ENCODE data around the gene SYF2. TPM values are rescaled to one million over a fixed set of nuclear protein-coding genes. Genes with fewer than 3 reads are reported as not detected.
"Not testable (repeated sequence)": the region's sequence is repeated elsewhere in the genome, so short reads cannot be mapped to it uniquely, and the experiment has no call there.

The SYF2 gene
- total RNA-seq = 10 to 100 TPM; 53.4 to 53.5 TPM

GRCh38 chr1:25232027-25232865 is at the start of gene SYF2:
Gene SYF2, minus strand, starts transcription at chr1:25232502. Its CDS starts 35 bp downstream, at chr1:25232467.
- Mint-ChIP-seq H3K36me3 (ENCODE audit: low read depth) (peaks cover 33% of the 10 kb centered on the region), H3K27ac (no peak within 1 kb of the TSS), H3K4me3 (no peak within 1 kb of the TSS), H3K4me1 (peaks cover 37% of the 10 kb centered on the region), H3K9me3 (no peaks in the 10 kb centered on the region), H3K27me3 (no peaks in the 10 kb centered on the region)
- DNase-seq = peak; percentile 90
- ChIA-PET CTCF (interaction anchor here (0.8 to 1.5 kb wide), 9 partner anchors 8 to 590 kb away, joined by 3 to 6 read pairs (median 3); partner anchors contain the start of gene RSRP1), POLR2A (interaction anchor here (0.7 to 3.9 kb wide), 34 partner anchors 8 to 1273 kb away, joined by 3 to 157 read pairs (median 4); partner anchors contain the start of genes LDLRAP1, MACO1, MTFR1L and PNRC2)

DNA sequence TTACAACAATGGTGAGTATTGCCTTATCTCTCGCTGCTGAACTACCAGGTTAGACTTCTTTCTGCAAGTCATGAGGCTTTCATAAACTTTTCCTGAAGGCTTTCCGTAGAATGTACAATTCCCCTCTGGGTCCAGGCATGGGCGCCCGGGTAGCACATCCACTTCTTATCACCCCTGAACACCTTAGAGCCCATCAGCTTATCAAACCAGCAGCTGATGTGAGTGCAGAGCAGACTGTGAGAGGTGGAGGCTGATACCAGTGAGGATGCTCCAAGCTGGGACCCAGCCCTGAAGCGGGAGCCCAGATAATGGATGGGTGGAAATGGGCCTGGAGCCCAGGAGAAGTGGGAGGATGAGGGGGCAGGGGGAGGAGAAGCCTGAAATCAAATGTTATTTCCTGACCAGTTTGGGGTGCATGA is 47.4 kb upstream of the SYF2 start:
- H3K27ac Mint-ChIP-seq; H3K4me3 Mint-ChIP-seq; DNase-seq; H3K27me3 Mint-ChIP-seq; H3K4me1 Mint-ChIP-seq; H3K9me3 Mint-ChIP-seq; CTCF ChIA-PET; POLR2A ChIA-PET; H3K36me3 Mint-ChIP-seq (ENCODE audit: low read depth): not testable (repeated sequence)

DNA sequence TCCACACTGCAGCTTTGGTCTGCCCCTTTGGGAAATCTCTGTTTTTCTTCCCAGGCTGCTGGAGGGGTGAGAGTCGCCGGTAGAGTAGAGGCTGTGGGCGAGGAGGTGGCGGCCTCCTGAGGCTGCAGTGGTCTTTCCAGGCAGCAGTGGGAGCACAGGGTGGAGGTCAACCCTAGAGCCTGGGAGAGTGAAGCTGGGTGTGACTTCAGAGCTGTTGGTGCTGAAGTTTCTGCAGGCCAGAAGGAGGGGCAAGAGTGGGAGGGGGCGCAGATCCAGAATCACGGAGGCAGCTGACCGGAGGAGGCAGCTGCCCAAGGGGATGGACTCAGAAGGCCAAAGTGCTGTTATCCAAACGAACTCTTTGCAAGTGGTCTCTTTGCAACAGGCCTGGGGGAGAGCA is 46.5 kb upstream of the SYF2 start:
- H3K4me3 Mint-ChIP-seq; H3K4me1 Mint-ChIP-seq; CTCF ChIA-PET; H3K36me3 Mint-ChIP-seq (ENCODE audit: low read depth); H3K27ac Mint-ChIP-seq; H3K9me3 Mint-ChIP-seq; DNase-seq; H3K27me3 Mint-ChIP-seq: not testable (repeated sequence)
- POLR2A ChIA-PET = interaction anchor here (1.0 kb wide), 1 partner anchor 31 kb away, joined by 3 read pairs; the partner anchor contains the start of gene RSRP1

DNA sequence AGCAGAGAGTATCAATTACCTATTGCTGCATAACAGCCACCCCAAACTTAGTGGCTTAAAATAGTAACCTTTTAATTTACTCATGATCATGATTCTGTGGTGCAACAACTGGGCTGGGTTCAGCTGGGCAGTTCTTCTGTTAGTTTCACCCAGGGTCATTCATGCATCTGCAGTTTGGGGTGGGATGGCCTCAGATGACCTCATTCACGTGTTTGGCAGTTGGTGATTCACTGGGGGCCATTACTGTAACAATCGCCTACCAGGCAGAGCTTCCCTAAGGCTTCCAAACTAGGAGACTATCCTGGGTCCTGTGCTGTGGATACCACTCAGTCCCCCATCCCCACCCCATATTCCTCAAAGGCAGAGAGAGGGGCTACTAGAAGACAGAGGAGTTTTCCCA is 46.1 kb upstream of the SYF2 start:
- H3K4me1 Mint-ChIP-seq; H3K27ac Mint-ChIP-seq; H3K9me3 Mint-ChIP-seq; H3K36me3 Mint-ChIP-seq (ENCODE audit: low read depth); H3K4me3 Mint-ChIP-seq; DNase-seq; H3K27me3 Mint-ChIP-seq; CTCF ChIA-PET: not testable (repeated sequence)
- POLR2A ChIA-PET = interaction anchor here (1.0 kb wide), 1 partner anchor 31 kb away, joined by 3 read pairs; the partner anchor contains the start of gene RSRP1

DNA sequence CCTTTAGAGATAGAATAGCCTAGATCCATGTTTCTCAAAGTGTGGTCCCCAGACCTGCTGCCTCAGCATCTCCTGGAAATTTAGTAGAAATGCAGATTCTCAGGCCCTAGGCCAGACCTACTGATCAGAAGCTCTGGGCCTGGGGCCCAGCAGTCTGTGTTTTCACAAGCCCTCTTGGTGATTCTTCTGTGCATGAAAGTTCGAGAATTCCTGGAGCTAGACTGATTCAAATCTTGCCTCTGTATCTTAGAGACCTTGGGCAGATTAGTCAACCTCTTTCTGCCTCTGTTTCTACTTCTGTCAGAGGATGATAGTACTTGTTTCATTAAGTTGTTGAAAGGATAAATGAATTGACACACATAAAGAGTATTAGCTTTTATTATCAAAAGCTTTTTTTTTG is 45.0 kb upstream of the SYF2 start:
- POLR2A ChIA-PET; H3K36me3 Mint-ChIP-seq (ENCODE audit: low read depth); H3K27me3 Mint-ChIP-seq; H3K9me3 Mint-ChIP-seq; DNase-seq; H3K4me1 Mint-ChIP-seq; H3K27ac Mint-ChIP-seq; H3K4me3 Mint-ChIP-seq; CTCF ChIA-PET: not testable (repeated sequence)

DNA sequence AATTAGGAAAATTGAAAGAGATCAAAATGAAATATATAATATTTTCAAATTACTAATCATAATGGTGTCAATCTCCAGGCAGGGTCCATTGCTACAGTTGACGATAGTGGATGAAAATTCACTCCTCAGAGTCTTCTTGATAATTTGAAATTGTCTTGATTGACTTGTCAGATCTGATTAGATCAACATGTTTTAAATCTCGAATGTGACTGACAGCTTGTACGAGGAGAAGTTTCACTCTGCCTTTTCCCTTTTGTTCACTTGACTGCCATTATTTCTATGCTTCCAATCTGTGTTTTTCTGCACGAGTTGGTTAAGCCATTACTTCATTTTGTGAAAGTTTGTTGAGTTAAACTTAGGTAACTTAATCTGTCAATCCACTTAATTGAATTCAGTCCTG is 43.3 kb upstream of the SYF2 start:
- DNase-seq; H3K36me3 Mint-ChIP-seq (ENCODE audit: low read depth); H3K4me3 Mint-ChIP-seq; CTCF ChIA-PET; H3K4me1 Mint-ChIP-seq; H3K27me3 Mint-ChIP-seq; H3K9me3 Mint-ChIP-seq; H3K27ac Mint-ChIP-seq; POLR2A ChIA-PET: not testable (repeated sequence)

- DNase-seq; H3K36me3 Mint-ChIP-seq (ENCODE audit: low read depth); POLR2A ChIA-PET; CTCF ChIA-PET; H3K27ac Mint-ChIP-seq; H3K27me3 Mint-ChIP-seq; H3K4me1 Mint-ChIP-seq; H3K4me3 Mint-ChIP-seq; H3K9me3 Mint-ChIP-seq: not testable (repeated sequence)
These were observed 39.9 kb upstream of the SYF2 start, which contains the start of gene RHD for GRCh38 chr1:25272238-25272637. Gene RHD, plus strand, starts transcription at chr1:25272509. Its CDS starts 39 bp downstream, at chr1:25272548.

DNA sequence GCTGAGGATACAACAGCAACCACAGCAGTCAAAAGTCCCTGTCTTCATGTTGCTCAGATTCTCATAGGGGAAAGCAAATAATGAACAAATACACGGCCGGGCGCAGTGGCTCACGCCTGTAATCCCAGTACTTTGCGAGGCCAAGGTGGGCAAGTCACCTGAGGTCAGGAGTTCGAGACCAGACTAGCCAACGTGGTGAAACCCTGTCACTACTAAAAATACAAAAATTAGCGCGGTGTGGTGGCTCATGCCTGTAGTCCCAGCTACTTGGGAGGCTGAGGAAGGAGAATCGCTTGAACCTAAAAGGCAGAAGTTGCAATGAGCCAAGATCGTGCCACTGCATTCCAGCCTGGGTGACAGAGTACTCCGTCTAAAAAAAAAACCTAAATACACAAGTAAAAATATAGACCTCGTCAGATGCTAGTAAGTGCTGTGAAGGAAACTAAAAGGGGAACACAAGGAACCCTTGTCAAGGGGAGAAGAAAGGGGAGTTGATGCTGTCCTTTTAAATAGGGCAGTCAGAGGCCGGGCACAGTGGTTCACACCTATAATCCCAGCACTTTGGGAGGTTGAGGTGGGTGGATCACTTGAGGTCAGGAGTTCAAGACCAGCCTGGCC is 36.0 kb upstream of the SYF2 start:
- H3K9me3 Mint-ChIP-seq; DNase-seq; H3K4me1 Mint-ChIP-seq; POLR2A ChIA-PET; H3K36me3 Mint-ChIP-seq (ENCODE audit: low read depth); H3K27me3 Mint-ChIP-seq; CTCF ChIA-PET: not testable (repeated sequence)
- Mint-ChIP-seq H3K27ac (peak overlapping the region; percentile 67), H3K4me3 (peak overlapping the region; percentile 71)

GRCh38 chr1:25267288-25268142 is 35.2 kb upstream of the SYF2 start:
- CTCF ChIA-PET, POLR2A ChIA-PET, H3K27me3 Mint-ChIP-seq, H3K4me1 Mint-ChIP-seq, H3K9me3 Mint-ChIP-seq: not testable (repeated sequence)
- DNase-seq = peak; percentile 85
- Mint-ChIP-seq H3K4me3 (peak overlapping the region; percentile 71), H3K27ac (peak overlapping the region; percentile 67), H3K36me3 (ENCODE audit: low read depth) (peaks cover 17% of the 10 kb centered on the region)

- H3K27ac Mint-ChIP-seq = peak overlapping the region; percentile 79
- DNase-seq = peak; percentile 26
- H3K27me3 Mint-ChIP-seq, POLR2A ChIA-PET, CTCF ChIA-PET, H3K4me1 Mint-ChIP-seq, H3K9me3 Mint-ChIP-seq: not testable (repeated sequence)
- peak overlapping the region; percentile 88 for H3K4me3 Mint-ChIP-seq
- H3K36me3 Mint-ChIP-seq (ENCODE audit: low read depth) = peaks cover 21% of the 10 kb centered on the region
These were observed 34.4 kb upstream of the SYF2 start for GRCh38 chr1:25266554-25267287.

- H3K27me3 Mint-ChIP-seq, H3K9me3 Mint-ChIP-seq, H3K4me3 Mint-ChIP-seq, DNase-seq: not testable (repeated sequence)
- ChIA-PET POLR2A (interaction anchor here (1.2 kb wide), 1 partner anchor 13 kb away, joined by 6 read pairs; the partner anchor contains the start of gene RSRP1), CTCF (interaction anchor here (0.9 kb wide), 1 partner anchor 21 kb away, joined by 4 read pairs; no protein-coding TSS in a partner anchor)
- peaks cover 19% of the 10 kb centered on the region for H3K36me3 Mint-ChIP-seq (ENCODE audit: low read depth)
- peaks cover 18% of the 10 kb centered on the region for H3K4me1 Mint-ChIP-seq
- peak overlapping the region; percentile 40 for H3K27ac Mint-ChIP-seq
These were observed 28.0 kb upstream of the SYF2 start for GRCh38 chr1:25260336-25260735.

DNA sequence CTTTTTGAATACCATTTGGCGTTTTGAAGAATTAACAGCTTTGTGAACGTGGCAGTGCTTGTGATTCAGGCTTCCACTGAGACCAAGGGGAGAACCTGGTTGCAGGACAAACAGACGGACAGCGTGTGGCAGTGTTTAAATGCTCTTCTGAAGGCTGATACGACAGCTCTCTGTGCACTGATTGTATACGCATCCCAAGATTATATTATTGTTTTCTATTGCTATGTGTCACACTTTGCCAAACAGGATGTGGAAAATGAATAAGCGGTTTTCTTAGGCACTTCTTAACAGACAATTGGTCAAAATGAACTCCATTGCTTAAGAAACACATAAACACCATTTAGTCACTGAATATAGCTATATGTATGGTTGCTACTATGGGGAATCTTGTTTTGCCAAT is 27.5 kb upstream of the SYF2 start:
- not testable (repeated sequence) for H3K27me3 Mint-ChIP-seq, H3K4me3 Mint-ChIP-seq, H3K27ac Mint-ChIP-seq, DNase-seq, H3K9me3 Mint-ChIP-seq
- H3K36me3 Mint-ChIP-seq (ENCODE audit: low read depth) = peaks cover 19% of the 10 kb centered on the region
- ChIA-PET POLR2A (interaction anchor here (1.2 kb wide), 1 partner anchor 12 kb away, joined by 6 read pairs; the partner anchor contains the start of gene RSRP1), CTCF (interaction anchor here (0.9 kb wide), 1 partner anchor 20 kb away, joined by 4 read pairs; no protein-coding TSS in a partner anchor)
- peaks cover 18% of the 10 kb centered on the region for H3K4me1 Mint-ChIP-seq

Measured in activated CD4-positive, alpha-beta memory T cell treated with anti-CD3 and anti-CD28 coated beads, Interleukin-2, amount 10 ng/mL, durations not matched to agents 7 days and 5 days (primary cell).